Testis (tissue), 3 donors: ENCODE results near the gene PKNOX2. TPM values are rescaled to one million over a fixed set of nuclear protein-coding genes. Genes with fewer than 3 reads are reported as not detected.

Experiments used
- DNase-seq: peaks from one replicate; pipeline ENCODE4 v3.0.0-alpha.2; 2019
- H3K27ac ChIP-seq, 2 donors: fragments of 200-600 bp; sonication (generic); one replicate each; pipeline ENCODE4 v1.5.1; 2019
- H3K27me3 ChIP-seq: fragments of 200-600 bp; sonication (generic); one replicate; pipeline ENCODE4 v1.5.1; 2019
- H3K36me3 ChIP-seq: fragments of 200-600 bp; sonication (generic); one replicate; pipeline ENCODE4 v1.5.1; 2017; ENCODE audit warnings: low read depth; ENCODE audit errors: missing control alignments
- H3K4me1 ChIP-seq: fragments of 200-600 bp; sonication (generic); one replicate; pipeline ENCODE4 v1.5.1; 2019
- H3K4me3 ChIP-seq, 2 donors: fragments of 200-600 bp; sonication (generic); one replicate each; pipeline ENCODE4 v1.5.1; 2017 to 2019
- H3K9me3 ChIP-seq: fragments of 200-600 bp; sonication (generic); one replicate; pipeline ENCODE4 v1.5.1; 2017
- POLR2A ChIP-seq: fragments of 450-650 bp; IDR thresholded peaks from one replicate; pipeline ENCODE4 v1.6.1; 2017; ENCODE audit warnings: antibody characterized with exemption, mild to moderate bottlenecking, moderate library complexity
- WGBS, 2 donors: methylation state at CpG; one replicate each; pipeline ENCODE4 v1.1.5; 2018; 5-methylcytosine and 5-hydroxymethylcytosine counted together
- intact Hi-C: fragments of 100-400 bp; cut with DNase I; formaldehyde crosslinking; loops from one replicate; pipeline ENCODE4 v1.15.1; 2023; ENCODE audit warnings: low total_unique reads
- polyA plus RNA-seq: library from polyadenylated mRNA; stranded (reverse); fragments of 350-450 nt; fragmentation: Illumina TruSeq; extraction: RNeasy Lipid Tissue Mini Kit (QIAGEN cat#74804); gene quantifications from one replicate; pipeline ENCODE4 v1.2.3, GENCODE V29; 2014; ENCODE audit warnings: low read depth, low replicate concordance; ENCODE audit not compliant: insufficient read depth
- total RNA-seq, 2 donors: library from RNA; depleted of rRNA; stranded (reverse); fragments of >200 nt; gene quantifications; one replicate each; pipeline ENCODE4 v1.2.3, GENCODE V29; 2016
- TF ChIP-seq, protein P1 (sequence below), 3 experiments: fragments of 450-650 bp in 2 of 3; fragments of 200-600 bp in 1 of 3; sonication (generic) in 1 of 3; IDR thresholded peaks; one replicate each; pipeline ENCODE4 v1.5.1; 2016 to 2019; ENCODE audit warnings: antibody characterized with exemption in 3 of 3, mild to moderate bottlenecking in 2 of 3, moderate library complexity in 1 of 3

PKNOX2 gene
- total and polyA plus RNA-seq, 3 donors from 2014 or later: 5.5 to 10.4 (median 7.3) TPM

DNA sequence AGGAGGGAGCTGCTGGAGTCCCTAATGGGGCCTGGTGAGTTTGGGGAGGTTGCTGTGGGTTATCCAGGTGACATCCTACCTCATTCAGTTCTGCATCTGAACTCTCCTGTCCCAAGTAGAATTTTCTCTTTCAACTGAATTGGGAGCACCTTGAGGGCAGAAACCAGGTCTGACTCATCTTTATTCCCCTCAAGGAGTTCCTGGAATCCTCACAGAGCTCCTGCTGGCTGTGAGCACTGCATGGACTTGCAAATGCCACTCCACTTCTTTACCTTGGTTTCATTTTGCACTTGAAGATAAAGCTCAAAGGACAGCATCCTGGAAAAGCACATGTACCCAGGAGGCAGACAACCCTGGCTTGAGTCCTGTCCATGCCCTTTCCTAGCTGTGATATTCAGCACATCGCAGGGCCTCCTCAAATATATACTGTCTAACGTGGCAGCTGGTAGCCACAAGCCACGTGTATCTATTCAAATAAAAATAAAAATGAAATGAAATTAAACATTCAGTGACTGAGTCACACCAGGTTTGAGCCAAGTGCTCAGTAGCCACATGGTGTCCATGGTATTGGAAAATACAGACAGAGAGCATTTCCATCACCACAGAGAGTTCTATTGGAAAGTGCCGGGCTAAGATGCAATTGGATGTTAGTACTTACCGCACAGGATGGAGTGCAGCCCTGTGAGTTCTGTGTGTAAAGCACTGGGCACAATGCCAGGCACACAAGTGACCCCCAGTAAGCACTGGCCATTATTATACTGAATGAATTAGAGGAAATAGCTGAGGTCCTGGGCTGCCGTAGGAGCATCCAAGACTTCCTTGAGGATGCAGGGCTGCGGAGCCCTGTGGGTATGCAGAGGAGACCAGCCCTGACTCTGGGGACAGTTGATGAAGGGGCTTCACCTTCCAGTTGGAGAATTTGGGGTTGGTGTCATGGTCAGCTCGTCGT, 149.0 kb downstream of the PKNOX2 start:
- no peak for DNase-seq
- Histone ChIP-seq H3K4me3 (no peak overlapping the region), H3K27me3 (no peaks in the 10 kb centered on the region), H3K4me1 (peaks cover 16% of the 10 kb centered on the region), H3K27ac (no peak overlapping the region), H3K9me3 (no peaks in the 10 kb centered on the region), H3K36me3 (no peaks in the 10 kb centered on the region)
- 79% methylated on average over 6 to 9 of the region's 9 CpGs for WGBS, 2 donors
- TF ChIP-seq POLR2A: no peak
- TF ChIP-seq, protein P1, sequence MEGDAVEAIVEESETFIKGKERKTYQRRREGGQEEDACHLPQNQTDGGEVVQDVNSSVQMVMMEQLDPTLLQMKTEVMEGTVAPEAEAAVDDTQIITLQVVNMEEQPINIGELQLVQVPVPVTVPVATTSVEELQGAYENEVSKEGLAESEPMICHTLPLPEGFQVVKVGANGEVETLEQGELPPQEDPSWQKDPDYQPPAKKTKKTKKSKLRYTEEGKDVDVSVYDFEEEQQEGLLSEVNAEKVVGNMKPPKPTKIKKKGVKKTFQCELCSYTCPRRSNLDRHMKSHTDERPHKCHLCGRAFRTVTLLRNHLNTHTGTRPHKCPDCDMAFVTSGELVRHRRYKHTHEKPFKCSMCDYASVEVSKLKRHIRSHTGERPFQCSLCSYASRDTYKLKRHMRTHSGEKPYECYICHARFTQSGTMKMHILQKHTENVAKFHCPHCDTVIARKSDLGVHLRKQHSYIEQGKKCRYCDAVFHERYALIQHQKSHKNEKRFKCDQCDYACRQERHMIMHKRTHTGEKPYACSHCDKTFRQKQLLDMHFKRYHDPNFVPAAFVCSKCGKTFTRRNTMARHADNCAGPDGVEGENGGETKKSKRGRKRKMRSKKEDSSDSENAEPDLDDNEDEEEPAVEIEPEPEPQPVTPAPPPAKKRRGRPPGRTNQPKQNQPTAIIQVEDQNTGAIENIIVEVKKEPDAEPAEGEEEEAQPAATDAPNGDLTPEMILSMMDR (IDR thresholded peaks at IDR 0.05): no peak
- intact Hi-C loops: no loop called here

DNA sequence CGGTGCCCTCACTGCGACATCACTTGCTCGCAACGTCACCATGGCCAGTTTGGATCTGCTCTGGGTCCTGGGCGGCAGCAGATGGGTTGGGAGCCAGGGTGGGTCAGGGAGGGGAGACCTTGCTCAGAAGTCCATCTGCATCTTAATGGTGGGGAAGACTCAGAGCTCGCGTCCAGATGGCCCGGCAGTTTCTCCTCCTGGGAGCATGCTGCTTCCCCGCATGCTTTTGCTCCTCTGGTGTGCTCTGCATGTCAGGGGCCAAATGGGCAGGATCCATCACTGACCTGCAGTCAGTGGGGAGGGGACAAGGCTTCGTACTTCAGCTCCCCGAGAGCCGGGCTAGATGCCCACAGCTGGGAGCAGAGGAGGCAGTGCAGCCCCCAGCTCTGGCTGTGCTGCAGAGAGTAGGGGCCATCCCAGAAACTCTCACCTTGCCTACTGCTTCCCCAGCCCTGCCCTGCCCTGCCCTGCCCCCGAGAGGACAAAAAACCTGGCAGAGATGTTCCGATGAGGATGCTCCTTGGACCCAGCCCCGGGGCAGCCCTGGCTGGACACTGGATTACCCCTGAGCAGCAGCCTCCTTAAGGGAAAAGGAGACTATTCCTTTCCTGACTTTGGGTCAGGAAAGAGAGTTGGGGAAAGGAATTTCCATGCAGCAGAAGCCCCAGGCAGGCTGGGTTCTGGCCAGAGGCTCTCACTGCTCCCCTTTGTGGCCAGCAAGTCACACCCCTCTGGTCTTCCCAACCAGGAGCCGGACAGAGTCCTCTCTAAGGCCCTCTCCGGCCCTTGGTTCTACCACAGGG, 149.9 kb downstream of the PKNOX2 start:
- Histone ChIP-seq H3K9me3 (no peaks in the 10 kb centered on the region), H3K4me1 (peaks cover 16% of the 10 kb centered on the region), H3K4me3 (no peak overlapping the region), H3K27me3 (no peaks in the 10 kb centered on the region), H3K36me3 (no peaks in the 10 kb centered on the region), H3K27ac (no peak overlapping the region)
- no peak for TF ChIP-seq POLR2A
- TF ChIP-seq, protein P1 (IDR thresholded peaks at IDR 0.05): no peak
- peak; percentile 26 for DNase-seq
- 53 to 67% methylated on average over 3 to 17 of the region's 17 CpGs for WGBS, 2 donors
- intact Hi-C loops: no loop called here

DNA sequence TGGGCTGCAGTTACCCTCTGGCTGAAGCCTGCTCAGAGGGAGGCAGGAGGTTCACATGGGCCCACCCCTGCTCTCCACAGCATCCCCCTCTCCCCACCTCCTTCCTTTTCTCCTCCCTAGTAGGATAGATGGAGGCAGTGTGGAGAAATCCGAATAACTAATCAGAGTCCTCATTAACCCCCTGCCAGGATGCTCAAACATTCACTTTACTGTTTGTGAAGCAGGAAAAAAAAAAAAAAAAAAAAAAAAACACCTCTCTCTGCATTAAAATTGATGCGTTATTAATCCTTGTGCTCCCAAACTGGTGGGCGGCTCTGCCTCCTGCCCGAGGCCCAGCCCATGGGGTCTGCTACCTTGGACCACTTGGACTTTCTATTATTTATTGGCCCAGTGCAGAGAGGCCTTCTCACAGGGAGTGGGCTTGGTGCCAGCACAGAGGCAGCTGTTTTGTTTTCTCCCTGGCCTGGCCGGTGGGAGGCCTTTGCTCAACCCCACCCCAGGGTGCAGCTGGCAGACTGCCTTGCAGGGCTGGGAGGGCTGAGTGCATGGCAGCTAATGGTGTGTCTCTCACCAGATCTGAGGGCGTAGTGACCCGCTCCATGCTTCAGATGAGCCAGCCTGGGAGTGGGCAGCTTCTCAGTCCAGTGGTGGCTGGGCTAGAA, 150.7 kb downstream of the PKNOX2 start:
- Histone ChIP-seq H3K36me3 (no peaks in the 10 kb centered on the region), H3K27ac (no peak overlapping the region), H3K4me1 (peaks cover 16% of the 10 kb centered on the region), H3K9me3 (no peaks in the 10 kb centered on the region), H3K4me3 (no peak overlapping the region), H3K27me3 (no peaks in the 10 kb centered on the region)
- intact Hi-C loops: no loop called here
- 50 to 72% methylated on average over 7 of the region's 7 CpGs for WGBS, 2 donors
- DNase-seq: peak; percentile 48
- no peak for TF ChIP-seq POLR2A
- TF ChIP-seq, protein P1 (IDR thresholded peaks at IDR 0.05): no peak

DNA sequence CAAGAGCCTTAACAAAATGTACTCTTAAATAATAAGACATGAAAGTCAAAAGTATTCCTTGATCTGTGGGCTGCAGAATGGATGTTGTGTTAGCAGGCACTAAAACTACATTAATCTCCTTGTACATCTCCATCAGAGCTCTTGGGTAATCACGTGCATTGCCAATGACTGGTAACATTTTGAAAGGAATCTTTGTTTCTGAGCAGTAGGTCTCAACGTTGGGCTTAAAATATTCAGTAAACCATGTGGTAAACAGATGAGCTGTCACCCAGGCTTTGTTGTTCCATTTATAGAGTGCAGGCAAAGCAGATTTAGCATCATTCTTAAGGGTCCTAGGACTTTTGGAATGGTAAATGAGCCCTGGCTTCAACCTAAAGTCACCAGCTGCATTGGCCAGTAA, 152.9 kb downstream of the PKNOX2 start:
- Histone ChIP-seq H3K4me3 (no peak overlapping the region), H3K9me3 (no peaks in the 10 kb centered on the region), H3K27me3 (no peaks in the 10 kb centered on the region), H3K4me1 (peaks cover 16% of the 10 kb centered on the region), H3K27ac (no peak overlapping the region), H3K36me3 (no peaks in the 10 kb centered on the region)
- TF ChIP-seq, protein P1 (IDR thresholded peaks at IDR 0.05): no peak
- no peak for TF ChIP-seq POLR2A
- 76 to 80% methylated on average over 2 of the region's 2 CpGs for WGBS, 2 donors
- intact Hi-C loops: no loop called here
- DNase-seq: no peak
